SK-N-SH treated with all-trans-retinoic acid at 6 μM for 48 hours (cell line): ENCODE results near the gene PFDN2.

Experiments
- ATAC-seq: fragments of 200-7000 bp; cut with Tn5 transposase; 3 replicates; pipeline ENCODE4 v1.9.1; 2020; ENCODE audit warnings: mild to moderate bottlenecking, moderate library complexity
- ARNTL ChIP-seq: fragments of 450-650 bp; formaldehyde crosslinking; IDR thresholded peaks from 2 replicates; pipeline ENCODE4 v1.5.0; 2020; ENCODE audit warnings: low read depth, mild to moderate bottlenecking, moderate library complexity, borderline replicate concordance
- BACH2 ChIP-seq: fragments of 250-450 bp; sonication (Bioruptor Pico); IDR thresholded peaks from 2 replicates; pipeline ENCODE4 v1.9.0; 2021; ENCODE audit warnings: mild to moderate bottlenecking, borderline replicate concordance
- CREB5 ChIP-seq: fragments of 250-450 bp; sonication (Bioruptor Pico); IDR thresholded peaks from 2 replicates; pipeline ENCODE4 v1.5.1; 2020; ENCODE audit warnings: low read depth, mild to moderate bottlenecking, moderate library complexity
- CSDC2 ChIP-seq: fragments of 250-450 bp; sonication (Bioruptor Pico); IDR thresholded peaks from 2 replicates; pipeline ENCODE4 v1.5.0; 2020; ENCODE audit warnings: mild to moderate bottlenecking, moderate library complexity
- CSRNP3 ChIP-seq: fragments of 250-450 bp; sonication (Bioruptor Pico); IDR thresholded peaks from 2 replicates; pipeline ENCODE4 v1.5.1; 2021; ENCODE audit warnings: mild to moderate bottlenecking, moderate library complexity
- ESRRG ChIP-seq: fragments of 250-450 bp; sonication (Bioruptor Pico); IDR thresholded peaks from 2 replicates; pipeline ENCODE4 v1.6.1; 2021; ENCODE audit warnings: mild to moderate bottlenecking
- GLIS3 ChIP-seq: fragments of 250-450 bp; sonication (Bioruptor Pico); IDR thresholded peaks from 2 replicates; pipeline ENCODE4 v1.5.0; 2020; ENCODE audit warnings: mild to moderate bottlenecking, moderate library complexity
- ISL1 ChIP-seq: fragments of 250-450 bp; sonication (Bioruptor Pico); IDR thresholded peaks from 2 replicates; pipeline ENCODE4 v2.1.2; 2022; ENCODE audit warnings: mild to moderate bottlenecking, moderate library complexity
- OSR1 ChIP-seq: fragments of 250-450 bp; sonication (Bioruptor Pico); IDR thresholded peaks from 2 replicates; pipeline ENCODE4 v1.8.0; 2022; ENCODE audit warnings: moderate library complexity, mild to moderate bottlenecking, inconsistent platforms
- PATZ1 ChIP-seq: fragments of 250-450 bp; sonication (Bioruptor Pico); IDR thresholded peaks from 2 replicates; pipeline ENCODE4 v1.8.0; 2020; ENCODE audit warnings: mild to moderate bottlenecking, moderate library complexity, borderline replicate concordance
- POU6F1 ChIP-seq: fragments of 250-450 bp; sonication (Bioruptor Pico); IDR thresholded peaks from 2 replicates; pipeline ENCODE4 v1.8.0; 2021; ENCODE audit warnings: low read depth, mild to moderate bottlenecking, moderate library complexity, borderline replicate concordance
- PPARA ChIP-seq: fragments of 250-450 bp; sonication (Bioruptor Pico); IDR thresholded peaks from 2 replicates; pipeline ENCODE4 v1.5.0; 2020; ENCODE audit warnings: mild to moderate bottlenecking, borderline replicate concordance
- RARB ChIP-seq: fragments of 250-450 bp; sonication (Bioruptor Pico); IDR thresholded peaks from 2 replicates; pipeline ENCODE4 v1.8.0; 2021; ENCODE audit warnings: mild to moderate bottlenecking, moderate library complexity
- SNAI2 ChIP-seq: fragments of 250-450 bp; sonication (Bioruptor Pico); IDR thresholded peaks from 2 replicates; pipeline ENCODE4 v1.5.0; 2020; ENCODE audit warnings: mild to moderate bottlenecking, moderate library complexity
- TCF4 ChIP-seq: fragments of 250-450 bp; sonication (Bioruptor Pico); IDR thresholded peaks from 2 replicates; pipeline ENCODE4 v1.8.0; 2021; ENCODE audit warnings: mild to moderate bottlenecking, moderate library complexity, borderline replicate concordance
- TOX ChIP-seq: fragments of 250-450 bp; sonication (Bioruptor Pico); IDR thresholded peaks from 2 replicates; pipeline ENCODE4 v1.8.0; 2021; ENCODE audit warnings: mild to moderate bottlenecking, moderate library complexity, borderline replicate concordance
- TSHZ2 ChIP-seq: fragments of 250-450 bp; sonication (Bioruptor Pico); IDR thresholded peaks from 2 replicates; pipeline ENCODE4 v1.5.0; 2020; ENCODE audit warnings: mild to moderate bottlenecking, moderate library complexity
- ZC3H10 ChIP-seq: fragments of 250-450 bp; sonication (Bioruptor Pico); IDR thresholded peaks from 2 replicates; pipeline ENCODE4 v1.5.1; 2021; ENCODE audit warnings: mild to moderate bottlenecking, moderate library complexity
- ZFP3 ChIP-seq: fragments of 250-450 bp; sonication (Bioruptor Pico); IDR thresholded peaks from 2 replicates; pipeline ENCODE4 v1.5.0; 2020; ENCODE audit warnings: mild to moderate bottlenecking, moderate library complexity
- ZNF565 ChIP-seq: fragments of 450-650 bp; formaldehyde crosslinking; conservative IDR thresholded peaks from 2 replicates; pipeline ENCODE4 v1.5.0; 2020; ENCODE audit warnings: low read depth, mild to moderate bottlenecking, moderate library complexity
- ZNF8 ChIP-seq: fragments of 450-650 bp; formaldehyde crosslinking; IDR thresholded peaks from 2 replicates; pipeline ENCODE4 v1.5.0; 2020; ENCODE audit warnings: mild to moderate bottlenecking, moderate library complexity

Gene PFDN2

GRCh38 chr1:161127649-161128048, 9.8 kb upstream of the PFDN2 start:
- no peak for ATAC-seq
- TF ChIP-seq CSDC2 (CRISPR knock-in tag), result no peak
- no peak for TF ChIP-seq SNAI2 (CRISPR knock-in tag)
- no peak for TF ChIP-seq ARNTL
- TF ChIP-seq RARB (CRISPR knock-in tag), result no peak
- TF ChIP-seq GLIS3, result no peak
- TF ChIP-seq ZC3H10, result no peak
- no peak for TF ChIP-seq OSR1 (CRISPR knock-in tag)
- TF ChIP-seq ZNF8, result no peak

GRCh38 chr1:161122967-161123366, 5.1 kb upstream of the PFDN2 start:
- ATAC-seq, result no peak
- TF ChIP-seq GLIS3 (no peak), ARNTL (no peak), CREB5 (no peak), TOX (CRISPR knock-in tag) (no peak), ZC3H10 (no peak), POU6F1 (CRISPR knock-in tag) (no peak), OSR1 (CRISPR knock-in tag) (no peak), SNAI2 (CRISPR knock-in tag) (no peak), ZNF8 (no peak), ISL1 (CRISPR knock-in tag) (no peak), ZFP3 (CRISPR knock-in tag) (no peak), CSRNP3 (CRISPR knock-in tag) (no peak), PPARA (CRISPR knock-in tag) (no peak), BACH2 (CRISPR knock-in tag) (no peak), TCF4 (CRISPR knock-in tag) (no peak), PATZ1 (CRISPR knock-in tag) (no peak), TSHZ2 (no peak), ZNF565 (CRISPR knock-in tag) (no peak)

GRCh38 chr1:161121834-161122233, 4.0 kb upstream of the PFDN2 start:
- no peak for ATAC-seq
- TF ChIP-seq ESRRG (CRISPR knock-in tag) (no peak), BACH2 (CRISPR knock-in tag) (no peak)

GRCh38 chr1:161121042-161121650, 3.3 kb upstream of the PFDN2 start:
- no peak for ATAC-seq
- TF ChIP-seq TCF4 (CRISPR knock-in tag) (no peak), ISL1 (CRISPR knock-in tag) (no peak), ZFP3 (CRISPR knock-in tag) (no peak)
